Sigmoid colon (tissue), 4 donors: Measurements from ENCODE around the gene MGAT1.

Experiments
- EP300 ChIP-seq, 4 donors: sonication (generic); formaldehyde crosslinking; IDR thresholded peaks; one replicate each; pipeline ENCODE4 v1.6.1; 2017; ENCODE audit warnings: antibody characterized with exemption in 4 of 4
- POLR2A ChIP-seq, 2 donors: fragments of 450-650 bp; IDR thresholded peaks; one replicate each; pipeline ENCODE4 v1.6.1; 2016; ENCODE audit warnings: antibody characterized with exemption in 2 of 2, mild to moderate bottlenecking in 2 of 2, moderate library complexity in 2 of 2
- POLR2AphosphoS5 ChIP-seq, 4 donors: sonication (generic); formaldehyde crosslinking; IDR thresholded peaks; one replicate each; pipeline ENCODE4 v1.6.1; 2017; ENCODE audit warnings: antibody characterized with exemption in 4 of 4
- TF ChIP-seq, protein P1 (sequence below), 4 experiments: fragments of 450-650 bp in 3 of 4; fragments of 200-600 bp in 1 of 4; IDR thresholded peaks; one replicate each; pipeline ENCODE4 v1.5.1; 2016 to 2019; ENCODE audit warnings: antibody characterized with exemption in 4 of 4, mild to moderate bottlenecking in 3 of 4, moderate library complexity in 2 of 4

DNA sequence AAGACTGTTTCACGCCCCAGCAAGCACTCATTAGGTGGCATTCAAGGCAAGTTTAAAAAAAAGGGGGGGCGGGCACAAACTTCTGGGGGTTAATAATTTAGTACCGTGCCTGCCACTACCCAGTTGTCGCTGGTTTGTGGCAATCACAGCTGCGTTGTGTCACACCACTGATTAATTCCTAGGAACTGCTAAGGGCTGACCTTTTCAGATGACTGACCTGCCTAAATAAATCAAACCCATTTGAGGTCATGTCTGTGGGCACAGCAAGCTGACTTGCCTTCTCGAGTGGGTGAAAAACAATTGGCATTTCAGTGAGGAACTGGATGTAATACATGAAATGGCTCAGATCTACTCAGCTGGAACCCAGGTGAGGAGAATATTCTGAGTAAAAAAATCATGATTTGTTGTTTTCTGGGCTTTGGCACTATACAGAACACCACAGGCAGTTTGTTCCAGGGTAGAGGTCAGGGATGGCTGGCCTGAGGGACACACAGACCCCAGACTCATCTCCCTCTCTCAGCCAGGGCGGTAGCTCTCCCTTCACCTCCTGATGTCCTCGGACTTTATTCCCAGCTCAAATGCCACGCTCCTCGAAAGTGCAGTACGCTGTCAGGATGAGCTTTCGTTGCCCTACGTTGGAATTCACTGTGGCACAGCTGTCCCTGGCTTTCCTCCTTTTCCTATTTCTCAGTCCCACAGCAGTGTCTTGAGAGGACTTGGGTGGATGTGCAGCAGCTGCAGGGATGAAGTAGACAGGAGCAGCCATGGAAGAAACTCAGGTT, 15.5 kb upstream of the MGAT1 start:
- TF ChIP-seq POLR2A (IDR thresholded peaks at IDR 0.05), result no peak
- TF ChIP-seq POLR2AphosphoS5 (IDR thresholded peaks at IDR 0.05), result no peak
- TF ChIP-seq, protein P1, sequence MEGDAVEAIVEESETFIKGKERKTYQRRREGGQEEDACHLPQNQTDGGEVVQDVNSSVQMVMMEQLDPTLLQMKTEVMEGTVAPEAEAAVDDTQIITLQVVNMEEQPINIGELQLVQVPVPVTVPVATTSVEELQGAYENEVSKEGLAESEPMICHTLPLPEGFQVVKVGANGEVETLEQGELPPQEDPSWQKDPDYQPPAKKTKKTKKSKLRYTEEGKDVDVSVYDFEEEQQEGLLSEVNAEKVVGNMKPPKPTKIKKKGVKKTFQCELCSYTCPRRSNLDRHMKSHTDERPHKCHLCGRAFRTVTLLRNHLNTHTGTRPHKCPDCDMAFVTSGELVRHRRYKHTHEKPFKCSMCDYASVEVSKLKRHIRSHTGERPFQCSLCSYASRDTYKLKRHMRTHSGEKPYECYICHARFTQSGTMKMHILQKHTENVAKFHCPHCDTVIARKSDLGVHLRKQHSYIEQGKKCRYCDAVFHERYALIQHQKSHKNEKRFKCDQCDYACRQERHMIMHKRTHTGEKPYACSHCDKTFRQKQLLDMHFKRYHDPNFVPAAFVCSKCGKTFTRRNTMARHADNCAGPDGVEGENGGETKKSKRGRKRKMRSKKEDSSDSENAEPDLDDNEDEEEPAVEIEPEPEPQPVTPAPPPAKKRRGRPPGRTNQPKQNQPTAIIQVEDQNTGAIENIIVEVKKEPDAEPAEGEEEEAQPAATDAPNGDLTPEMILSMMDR (IDR thresholded peaks at IDR 0.05), result no peak
- TF ChIP-seq EP300 (IDR thresholded peaks at IDR 0.05), result no peak
